ENCODE measurements around the gene FGF10. TPM values are rescaled to one million over a fixed set of nuclear protein-coding genes. Genes with fewer than 3 reads are reported as not detected.

The FGF10 gene
- total RNA-seq, 2 donors from 2014 or later: 0.27 to 5.1 TPM

DNA sequence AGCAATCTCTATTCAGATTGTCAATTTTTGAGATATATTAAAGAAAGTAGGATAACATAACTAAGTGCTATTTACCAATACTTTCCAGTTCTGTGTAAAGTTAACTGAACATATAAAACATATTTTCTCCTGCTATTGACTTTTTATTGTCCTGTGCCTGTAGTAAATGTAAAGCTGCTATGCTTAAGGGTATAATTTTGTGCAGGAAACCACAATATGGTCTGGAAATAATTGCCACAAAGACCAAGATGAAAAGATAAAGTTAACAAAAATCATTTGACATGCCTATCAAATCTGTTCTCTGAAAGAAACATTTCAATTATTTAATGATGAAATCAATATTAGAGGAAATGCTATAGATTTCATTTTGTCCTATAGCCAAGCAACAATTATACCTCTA lies 121.3 kb downstream of the FGF10 start:
- intact Hi-C loops (cut with DNase I): no loop called here
- Histone ChIP-seq H3K27me3 (no peaks in the 10 kb centered on the region), H3K4me1 (no peaks in the 10 kb centered on the region), H3K36me3 (no peaks in the 10 kb centered on the region), H3K4me3 (no peak overlapping the region), H3K9me3 (no peaks in the 10 kb centered on the region), H3K27ac (no peak overlapping the region), H3K9ac (ENCODE audit: low read depth in 2 of 2, low read length in 2 of 2) (no peak overlapping the region)
- DNase-seq: no peak
- TF ChIP-seq, protein P1, sequence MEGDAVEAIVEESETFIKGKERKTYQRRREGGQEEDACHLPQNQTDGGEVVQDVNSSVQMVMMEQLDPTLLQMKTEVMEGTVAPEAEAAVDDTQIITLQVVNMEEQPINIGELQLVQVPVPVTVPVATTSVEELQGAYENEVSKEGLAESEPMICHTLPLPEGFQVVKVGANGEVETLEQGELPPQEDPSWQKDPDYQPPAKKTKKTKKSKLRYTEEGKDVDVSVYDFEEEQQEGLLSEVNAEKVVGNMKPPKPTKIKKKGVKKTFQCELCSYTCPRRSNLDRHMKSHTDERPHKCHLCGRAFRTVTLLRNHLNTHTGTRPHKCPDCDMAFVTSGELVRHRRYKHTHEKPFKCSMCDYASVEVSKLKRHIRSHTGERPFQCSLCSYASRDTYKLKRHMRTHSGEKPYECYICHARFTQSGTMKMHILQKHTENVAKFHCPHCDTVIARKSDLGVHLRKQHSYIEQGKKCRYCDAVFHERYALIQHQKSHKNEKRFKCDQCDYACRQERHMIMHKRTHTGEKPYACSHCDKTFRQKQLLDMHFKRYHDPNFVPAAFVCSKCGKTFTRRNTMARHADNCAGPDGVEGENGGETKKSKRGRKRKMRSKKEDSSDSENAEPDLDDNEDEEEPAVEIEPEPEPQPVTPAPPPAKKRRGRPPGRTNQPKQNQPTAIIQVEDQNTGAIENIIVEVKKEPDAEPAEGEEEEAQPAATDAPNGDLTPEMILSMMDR (IDR thresholded peaks at IDR 0.05): no peak

DNA sequence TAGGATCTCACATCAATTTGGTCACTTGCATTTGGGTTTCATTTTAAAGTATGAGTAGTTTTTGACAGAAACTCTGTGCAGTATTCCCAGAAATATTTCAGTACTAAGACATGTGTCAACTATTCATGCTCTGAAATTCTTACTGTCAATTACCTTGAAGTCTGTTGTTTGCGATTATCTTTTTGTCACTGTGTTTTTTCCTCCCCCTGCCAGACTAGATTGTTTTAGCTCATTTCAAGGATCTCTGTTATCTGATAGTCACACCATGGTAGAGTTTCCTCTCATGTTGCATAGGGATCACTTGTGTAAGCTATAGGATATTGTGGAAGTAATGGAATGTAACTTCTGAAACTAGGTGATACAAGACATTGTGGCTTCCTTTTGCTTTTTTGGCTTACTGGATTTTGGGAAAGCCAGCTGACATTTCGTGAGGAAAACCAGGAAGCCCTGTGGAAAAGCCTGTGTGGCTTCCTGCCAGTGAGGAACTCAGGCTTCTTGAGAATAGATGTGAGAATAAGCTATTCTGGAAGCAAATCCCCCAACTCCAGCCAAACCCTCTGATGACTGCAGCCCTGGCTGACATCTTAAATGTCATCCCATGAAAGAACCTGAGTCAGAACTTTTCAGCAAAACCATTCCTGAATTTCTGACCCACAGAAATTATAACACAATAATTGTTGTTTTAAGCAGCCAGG lies 122.2 kb downstream of the FGF10 start:
- Histone ChIP-seq H3K4me1 (no peaks in the 10 kb centered on the region), H3K9ac (ENCODE audit: low read depth in 2 of 2, low read length in 2 of 2) (no peak overlapping the region), H3K9me3 (no peaks in the 10 kb centered on the region), H3K27ac (no peak overlapping the region), H3K4me3 (no peak overlapping the region), H3K27me3 (no peaks in the 10 kb centered on the region), H3K36me3 (no peaks in the 10 kb centered on the region)
- TF ChIP-seq, protein P1 (IDR thresholded peaks at IDR 0.05): no peak
- intact Hi-C loops (cut with DNase I): no loop called here
- DNase-seq: peak; percentile 16

DNA sequence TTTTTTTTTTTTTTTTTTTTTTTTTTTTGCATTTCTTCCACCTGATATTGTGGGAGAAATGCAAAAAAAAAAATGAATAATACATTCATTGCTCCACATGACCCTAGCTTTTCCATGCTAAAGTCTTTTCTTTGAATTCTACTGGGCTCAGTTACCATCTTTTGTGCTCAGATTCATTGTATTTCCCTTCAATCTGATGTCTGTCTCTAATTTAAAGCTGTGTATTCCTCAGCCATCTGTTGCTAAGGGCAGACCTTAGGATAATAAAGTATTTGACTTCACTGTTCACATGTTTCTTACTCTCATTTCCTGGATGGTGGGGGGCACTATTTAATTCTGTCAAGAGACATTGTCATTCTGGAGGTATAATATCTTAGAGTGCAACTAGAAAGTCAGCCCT lies 123.5 kb downstream of the FGF10 start:
- no peak overlapping the region for H3K4me3 ChIP-seq
- H3K4me1 ChIP-seq: no peaks in the 10 kb centered on the region
- H3K36me3 ChIP-seq: no peaks in the 10 kb centered on the region
- TF ChIP-seq, protein P1 (IDR thresholded peaks at IDR 0.05): no peak
- H3K9ac ChIP-seq (ENCODE audit: low read depth in 2 of 2, low read length in 2 of 2): no peak overlapping the region
- intact Hi-C loops (cut with DNase I): no loop called here
- no peaks in the 10 kb centered on the region for H3K27me3 ChIP-seq
- no peak overlapping the region for H3K27ac ChIP-seq
- no peaks in the 10 kb centered on the region for H3K9me3 ChIP-seq
- DNase-seq: no peak

DNA sequence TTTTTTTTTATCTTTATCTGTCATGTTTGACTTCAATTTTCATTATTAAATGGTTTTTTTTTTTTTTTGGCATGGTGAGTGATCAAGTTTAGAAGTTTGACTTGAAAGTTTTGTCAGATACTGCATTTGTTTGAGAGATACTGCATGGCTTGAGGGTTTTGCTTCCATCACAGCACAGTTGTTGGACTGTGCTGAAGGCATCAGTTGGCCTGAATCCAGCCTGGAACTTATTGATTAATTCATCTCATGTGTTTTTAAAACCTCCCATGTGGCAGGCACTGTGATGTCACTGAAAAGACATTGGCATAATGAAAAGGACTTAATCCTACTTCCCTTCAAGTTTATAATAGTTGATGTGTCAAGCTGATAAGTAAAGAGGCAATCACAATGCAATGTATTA lies 128.4 kb downstream of the FGF10 start:
- Histone ChIP-seq H3K4me1 (no peaks in the 10 kb centered on the region), H3K9me3 (no peaks in the 10 kb centered on the region), H3K27ac (no peak overlapping the region), H3K9ac (ENCODE audit: low read depth in 2 of 2, low read length in 2 of 2) (no peak overlapping the region), H3K4me3 (no peak overlapping the region), H3K36me3 (no peaks in the 10 kb centered on the region), H3K27me3 (no peaks in the 10 kb centered on the region)
- intact Hi-C loops (cut with DNase I): no loop called here
- TF ChIP-seq, protein P1 (IDR thresholded peaks at IDR 0.05): no peak
- no peak for DNase-seq

DNA sequence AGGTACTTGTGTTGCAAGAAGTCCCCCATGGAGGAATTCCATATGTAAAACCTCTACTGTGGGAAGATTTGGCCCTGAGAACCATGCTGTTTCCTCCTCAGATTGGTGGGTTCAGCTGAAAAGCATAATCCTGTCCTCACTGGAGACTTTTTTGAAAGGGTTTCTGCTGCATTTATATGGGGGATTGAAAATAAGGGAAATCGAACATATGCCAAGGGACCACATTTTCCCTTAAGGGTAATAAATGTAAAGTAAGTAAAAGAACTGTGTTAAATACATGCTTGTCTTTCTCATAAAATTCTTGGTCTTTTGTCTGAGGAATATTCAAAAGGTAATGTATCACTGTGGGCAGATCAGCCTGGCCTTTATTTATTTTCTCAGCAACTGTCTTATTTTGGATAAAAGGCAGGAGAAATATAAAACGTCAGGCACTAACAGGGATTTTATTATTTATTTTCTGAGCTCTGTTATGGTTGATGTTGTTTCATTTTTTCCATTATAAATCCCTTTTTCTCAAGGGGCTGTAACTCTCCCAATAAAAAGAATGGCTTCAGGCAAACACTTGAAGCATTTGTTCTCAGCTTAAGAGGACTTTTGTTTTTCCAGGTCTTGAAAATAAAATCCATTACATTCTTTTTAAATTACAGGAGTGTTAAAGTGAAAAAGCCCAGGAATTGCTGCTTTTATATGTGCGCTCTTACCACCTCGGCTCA lies 131.4 kb downstream of the FGF10 start:
- H3K9me3 ChIP-seq: no peaks in the 10 kb centered on the region
- H3K4me1 ChIP-seq: no peaks in the 10 kb centered on the region

More for the DNA sequence above, 131.4 kb downstream of the FGF10 start:
- H3K4me3 ChIP-seq: no peak overlapping the region
- intact Hi-C loops (cut with DNase I): no loop called here
- no peak overlapping the region for H3K27ac ChIP-seq
- H3K27me3 ChIP-seq: no peaks in the 10 kb centered on the region
- H3K9ac ChIP-seq (ENCODE audit: low read depth in 2 of 2, low read length in 2 of 2): no peak overlapping the region
- no peaks in the 10 kb centered on the region for H3K36me3 ChIP-seq
- TF ChIP-seq, protein P1 (IDR thresholded peaks at IDR 0.05): no peak
- DNase-seq: no peak
